ENCODE data around the gene ACOT11. TPM values are rescaled to one million over a fixed set of nuclear protein-coding genes. Genes with fewer than 3 reads are reported as not detected.
"Not testable (repeated sequence)": the region's sequence is repeated elsewhere in the genome, so short reads cannot be mapped to it uniquely, and the experiment has no call there.

ACOT11 gene
- total RNA-seq, 2 donors from 2014 or later: 1.4 to 1.5 TPM

GRCh38 chr1:54517496-54517895, 30.5 kb upstream of the ACOT11 start:
- DNase-seq (no peak), ATAC-seq (replicated peaks in 1 of 2) (no peak)
- H3K4me1 Mint-ChIP-seq (ENCODE audit: low read depth): no peaks in the 10 kb centered on the region
- no peaks in the 10 kb centered on the region for H3K9me3 Mint-ChIP-seq
- H3K36me3 Mint-ChIP-seq (ENCODE audit: insufficient read depth in 2 of 2): no peaks in the 10 kb centered on the region
- no peaks in the 10 kb centered on the region for H3K27me3 Mint-ChIP-seq (ENCODE audit: low read depth)
- H3K4me3 Mint-ChIP-seq: no peak overlapping the region
- no peak overlapping the region for H3K27ac Mint-ChIP-seq

- H3K9me3 Mint-ChIP-seq: no peaks in the 10 kb centered on the region
- ATAC-seq (replicated peaks in 1 of 2): no peak
Measured at GRCh38 chr1:54518489-54518888, 29.5 kb upstream of the ACOT11 start.

GRCh38 chr1:54519709-54520108, 28.3 kb upstream of the ACOT11 start:
- no peak for DNase-seq
- Mint-ChIP-seq H3K27me3 (ENCODE audit: low read depth) (no peaks in the 10 kb centered on the region), H3K9me3 (no peaks in the 10 kb centered on the region), H3K4me3 (no peak overlapping the region), H3K36me3 (ENCODE audit: insufficient read depth in 2 of 2) (no peaks in the 10 kb centered on the region), H3K4me1 (ENCODE audit: low read depth) (no peaks in the 10 kb centered on the region), H3K27ac (no peak overlapping the region)
- ATAC-seq (replicated peaks in 1 of 2): peak in 1 of 2 donors; percentile 19

More at GRCh38 chr1:54518489-54518888, 29.5 kb upstream of the ACOT11 start:
- Mint-ChIP-seq H3K4me1 (ENCODE audit: low read depth) (no peaks in the 10 kb centered on the region), H3K4me3 (no peak overlapping the region), H3K27me3 (ENCODE audit: low read depth) (no peaks in the 10 kb centered on the region), H3K36me3 (ENCODE audit: insufficient read depth in 2 of 2) (no peaks in the 10 kb centered on the region), H3K27ac (no peak overlapping the region)
- no peak for DNase-seq

- ATAC-seq (replicated peaks in 1 of 2): no peak
- Mint-ChIP-seq H3K9me3 (no peaks in the 10 kb centered on the region), H3K36me3 (ENCODE audit: insufficient read depth in 2 of 2) (no peaks in the 10 kb centered on the region), H3K27me3 (ENCODE audit: low read depth) (no peaks in the 10 kb centered on the region), H3K4me1 (ENCODE audit: low read depth) (no peaks in the 10 kb centered on the region), H3K4me3 (no peak overlapping the region), H3K27ac (no peak overlapping the region)
- DNase-seq: no peak
Measured at GRCh38 chr1:54520631-54521321, 27.3 kb upstream of the ACOT11 start.

- not testable (repeated sequence) for H3K27ac Mint-ChIP-seq; ATAC-seq (replicated peaks in 1 of 2); H3K9me3 Mint-ChIP-seq; H3K36me3 Mint-ChIP-seq (ENCODE audit: insufficient read depth in 2 of 2); H3K27me3 Mint-ChIP-seq (ENCODE audit: low read depth); DNase-seq; H3K4me3 Mint-ChIP-seq; H3K4me1 Mint-ChIP-seq (ENCODE audit: low read depth)
Measured at GRCh38 chr1:54526565-54526964, 21.5 kb upstream of the ACOT11 start.

- Mint-ChIP-seq H3K36me3 (ENCODE audit: insufficient read depth in 2 of 2) (no peaks in the 10 kb centered on the region), H3K27ac (no peak overlapping the region), H3K27me3 (ENCODE audit: low read depth) (no peaks in the 10 kb centered on the region), H3K9me3 (no peaks in the 10 kb centered on the region), H3K4me1 (ENCODE audit: low read depth) (no peaks in the 10 kb centered on the region), H3K4me3 (no peak overlapping the region)
- no peak for DNase-seq
- ATAC-seq (replicated peaks in 1 of 2): no peak
Measured at GRCh38 chr1:54528613-54529012, 19.4 kb upstream of the ACOT11 start.

GRCh38 chr1:54532033-54532432, 16.0 kb upstream of the ACOT11 start:
- ATAC-seq (replicated peaks in 1 of 2): no peak
- Mint-ChIP-seq H3K36me3 (ENCODE audit: insufficient read depth in 2 of 2) (no peaks in the 10 kb centered on the region), H3K9me3 (no peaks in the 10 kb centered on the region), H3K27me3 (ENCODE audit: low read depth) (peaks cover 6% of the 10 kb centered on the region), H3K27ac (no peak overlapping the region), H3K4me3 (no peak overlapping the region), H3K4me1 (ENCODE audit: low read depth) (no peaks in the 10 kb centered on the region)
- DNase-seq: no peak

- H3K27me3 Mint-ChIP-seq (ENCODE audit: low read depth): peaks cover 11% of the 10 kb centered on the region
- not testable (repeated sequence) for DNase-seq; H3K27ac Mint-ChIP-seq; H3K36me3 Mint-ChIP-seq (ENCODE audit: insufficient read depth in 2 of 2); H3K4me3 Mint-ChIP-seq; ATAC-seq (replicated peaks in 1 of 2); H3K9me3 Mint-ChIP-seq
- H3K4me1 Mint-ChIP-seq (ENCODE audit: low read depth): peaks cover 14% of the 10 kb centered on the region
Measured at GRCh38 chr1:54536656-54537055, 11.4 kb upstream of the ACOT11 start.

- Mint-ChIP-seq H3K27ac (no peak overlapping the region), H3K4me1 (ENCODE audit: low read depth) (peaks cover 19% of the 10 kb centered on the region)
- no peak for DNase-seq
Measured at GRCh38 chr1:54537611-54538010, 10.4 kb upstream of the ACOT11 start.

GRCh38 chr1:54538538-54538937, 9.5 kb upstream of the ACOT11 start:
- no peaks in the 10 kb centered on the region for H3K36me3 Mint-ChIP-seq (ENCODE audit: insufficient read depth in 2 of 2)
- DNase-seq (no peak), ATAC-seq (replicated peaks in 1 of 2) (no peak)
- peaks cover 11% of the 10 kb centered on the region for H3K27me3 Mint-ChIP-seq (ENCODE audit: low read depth)
- no peak overlapping the region for H3K4me3 Mint-ChIP-seq
- no peak overlapping the region for H3K27ac Mint-ChIP-seq
- peaks cover 28% of the 10 kb centered on the region for H3K4me1 Mint-ChIP-seq (ENCODE audit: low read depth)
- H3K9me3 Mint-ChIP-seq: no peaks in the 10 kb centered on the region

More at GRCh38 chr1:54537611-54538010, 10.4 kb upstream of the ACOT11 start:
- no peak overlapping the region for H3K4me3 Mint-ChIP-seq
- no peaks in the 10 kb centered on the region for H3K36me3 Mint-ChIP-seq (ENCODE audit: insufficient read depth in 2 of 2)
- peaks cover 11% of the 10 kb centered on the region for H3K27me3 Mint-ChIP-seq (ENCODE audit: low read depth)
- no peak for ATAC-seq (replicated peaks in 1 of 2)
- no peaks in the 10 kb centered on the region for H3K9me3 Mint-ChIP-seq

- H3K4me3 Mint-ChIP-seq: peak overlapping the region; percentile 34 to 82
- DNase-seq: no peak
- H3K9me3 Mint-ChIP-seq: no peaks in the 10 kb centered on the region
- no peaks in the 10 kb centered on the region for H3K36me3 Mint-ChIP-seq (ENCODE audit: insufficient read depth in 2 of 2)
- H3K4me1 Mint-ChIP-seq (ENCODE audit: low read depth): peaks cover 30% of the 10 kb centered on the region
- no peak overlapping the region for H3K27ac Mint-ChIP-seq
- no peak for ATAC-seq (replicated peaks in 1 of 2)
- peaks cover 11% of the 10 kb centered on the region for H3K27me3 Mint-ChIP-seq (ENCODE audit: low read depth)
Measured at GRCh38 chr1:54540582-54541295, 7.3 kb upstream of the ACOT11 start.

- Mint-ChIP-seq H3K27me3 (ENCODE audit: low read depth) (peaks cover 3% of the 10 kb centered on the region), H3K27ac (no peak overlapping the region), H3K36me3 (ENCODE audit: insufficient read depth in 2 of 2) (no peaks in the 10 kb centered on the region), H3K4me3 (peak overlapping the region; percentile 81 to 82), H3K9me3 (no peaks in the 10 kb centered on the region), H3K4me1 (ENCODE audit: low read depth) (peaks cover 30% of the 10 kb centered on the region)
- ATAC-seq (replicated peaks in 1 of 2): peak; percentile 91 to 93
- DNase-seq: peak; percentile 73 to 77
Measured at GRCh38 chr1:54542120-54542961, 5.7 kb upstream of the ACOT11 start.

- H3K4me1 Mint-ChIP-seq (ENCODE audit: low read depth): peaks cover 30% of the 10 kb centered on the region
- no peaks in the 10 kb centered on the region for H3K36me3 Mint-ChIP-seq (ENCODE audit: insufficient read depth in 2 of 2)
- no peak overlapping the region for H3K27ac Mint-ChIP-seq
- ATAC-seq (replicated peaks in 1 of 2) (no peak), DNase-seq (no peak)
- H3K4me3 Mint-ChIP-seq: peak overlapping the region; percentile 77 to 79
- no peaks in the 10 kb centered on the region for H3K27me3 Mint-ChIP-seq (ENCODE audit: low read depth)
- no peaks in the 10 kb centered on the region for H3K9me3 Mint-ChIP-seq
Measured at GRCh38 chr1:54542962-54543539, 5.0 kb upstream of the ACOT11 start.

All from activated T-cell treated with anti-CD3 and anti-CD28 coated beads, Interleukin-2, amount 50 U/mL, for 72 hours (primary cell).